AG08395 (cell line): ENCODE results near the gene P2RX4.
"Not testable (repeated sequence)": the region's sequence is repeated elsewhere in the genome, so short reads cannot be mapped to it uniquely, and the experiment has no call there.

Experiments used
- DNase-seq: peaks from one replicate; pipeline ENCODE4 v3.0.0; 2012; ENCODE audit warnings: mixed read lengths, low spot score

P2RX4 gene

DNA sequence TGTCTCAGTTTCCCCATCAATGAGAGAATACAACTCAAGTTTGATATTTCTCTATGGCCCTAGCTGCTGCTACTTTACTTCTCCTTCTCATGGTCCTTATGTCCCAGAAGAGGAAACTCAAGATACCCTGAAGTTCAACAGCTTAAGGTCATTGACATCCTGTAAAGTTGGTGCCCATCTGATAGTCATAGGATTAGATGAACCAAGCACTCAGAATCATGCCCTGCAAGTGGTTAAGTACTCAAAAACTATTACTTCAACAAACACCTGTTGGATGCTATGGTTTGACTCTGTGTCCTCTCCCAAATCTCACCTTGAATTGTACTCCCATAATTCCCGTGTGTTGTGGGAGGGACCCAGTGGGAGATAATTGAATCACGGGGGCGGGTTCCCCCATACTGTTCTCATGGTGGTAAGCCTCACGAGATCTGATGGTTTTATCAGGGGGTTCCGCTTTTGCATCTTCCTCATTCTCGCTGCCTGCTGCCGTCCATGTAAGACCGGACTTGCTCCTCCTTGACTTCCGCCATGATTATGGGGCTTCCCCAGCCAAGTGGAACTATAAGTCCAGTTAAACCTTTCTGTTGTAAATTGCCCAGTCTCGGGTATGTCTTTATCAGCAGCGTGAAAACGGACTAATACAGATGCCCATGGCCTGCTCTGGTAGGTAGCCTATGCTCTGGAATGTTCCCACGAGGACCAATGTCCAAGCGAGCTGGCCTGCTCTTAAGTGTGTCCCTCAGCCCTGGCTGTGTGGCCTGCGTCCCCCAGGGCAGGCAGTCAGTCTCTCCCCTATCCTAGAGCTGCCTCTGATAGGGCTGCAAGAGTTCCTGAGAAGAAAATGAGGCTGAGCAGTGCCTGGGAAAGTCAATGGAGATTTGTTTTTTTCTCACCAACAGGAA, 68.5 kb downstream of the P2RX4 start:
- no peak for DNase-seq

- peak; percentile 81 for DNase-seq
Measured at GRCh38 chr12:121279071-121279375, 69.1 kb downstream of the P2RX4 start.

DNA sequence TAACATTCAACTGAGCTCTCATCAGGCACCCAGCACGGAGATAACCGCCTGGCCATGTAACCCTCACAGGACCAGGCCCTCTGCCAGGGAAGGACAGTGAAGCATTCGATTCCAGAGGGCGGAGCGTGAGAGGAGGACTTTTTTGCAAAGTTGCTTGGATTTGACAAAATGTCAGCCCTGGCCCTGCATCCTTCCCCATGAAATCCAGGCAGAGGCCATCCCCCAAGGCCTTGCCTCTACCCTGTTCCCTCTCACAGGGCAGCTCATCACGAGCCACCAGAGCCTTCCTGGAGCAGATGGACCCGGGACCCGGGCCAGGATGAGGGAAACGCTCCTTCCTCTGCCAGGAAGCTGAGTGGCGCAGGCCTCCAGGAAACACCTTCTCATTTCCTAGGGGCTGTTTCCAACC, 69.6 kb downstream of the P2RX4 start:
- peak; percentile 82 for DNase-seq

GRCh38 chr12:121280531-121280930, 70.6 kb downstream of the P2RX4 start:
- not testable (repeated sequence) for DNase-seq

DNA sequence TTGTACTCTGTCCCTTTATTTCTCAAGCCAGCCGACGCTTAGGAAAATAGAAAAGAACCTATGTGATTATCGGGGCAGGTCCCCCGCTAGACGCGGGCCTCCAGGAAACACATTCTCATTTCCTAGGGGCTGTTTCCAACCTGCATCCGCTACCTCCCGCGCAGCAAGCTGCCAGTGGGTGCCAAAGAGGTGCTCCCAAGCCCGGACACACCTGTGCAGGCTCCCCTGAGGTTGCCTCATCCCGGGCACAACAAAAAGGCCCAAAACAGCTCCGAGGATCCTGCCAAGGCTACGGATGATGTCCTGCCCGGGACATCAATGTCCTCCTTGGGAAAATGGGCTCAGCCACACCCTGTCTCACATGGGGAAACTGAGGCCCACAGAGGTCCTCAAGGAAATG, 71.2 kb downstream of the P2RX4 start:
- DNase-seq, result not testable (repeated sequence)

- no peak for DNase-seq
Measured at GRCh38 chr12:121282072-121282742, 72.3 kb downstream of the P2RX4 start.

GRCh38 chr12:121282910-121283309, 73.0 kb downstream of the P2RX4 start:
- not testable (repeated sequence) for DNase-seq

GRCh38 chr12:121283388-121283787, 73.5 kb downstream of the P2RX4 start:
- DNase-seq, result no peak
